H1 (cell line): ENCODE measurements around the gene NOS3. TPM values are rescaled to one million over a fixed set of nuclear protein-coding genes. Genes with fewer than 3 reads are reported as not detected.
A peak's percentile ranks its signal among the peaks of the same experiment; 100 is the strongest.

Experiments
- CTCF ChIA-PET: fragments of 300-600 bp; sonication (Branson Sonifier 250); formaldehyde crosslinking; loops from one replicate; lab custom pipeline; 2021; ENCODE audit not compliant: partially characterized antibody; lab: Charles Lee
- POLR2A ChIA-PET: fragments of 300-600 bp; sonication (Branson Sonifier 250); formaldehyde crosslinking; loops from one replicate; lab custom pipeline; 2021; ENCODE audit warnings: inconsistent platforms; ENCODE audit not compliant: partially characterized antibody; lab: Charles Lee
- DNase-seq, 2 experiments: peaks; one replicate each; pipeline versions ENCODE4 v3.0.0 to v3.0.0-alpha.2; 2010 to 2022; ENCODE audit warnings: low spot score in 2 of 2, low read depth in 1 of 2, mixed read lengths in 1 of 2
- FAIRE-seq: peaks from 2 replicates; lab custom pipeline; 2011; peaks lifted over from hg19 to GRCh38; lab: Jason Lieb, UNC
- H2AFZ ChIP-seq: 2 replicates; pipeline ENCODE4 v1.8.1; 2012; ENCODE audit warnings: low read length, inconsistent platforms
- H2AK5ac ChIP-seq: 2 replicates; pipeline ENCODE4 v1.6.1; 2013; ENCODE audit warnings: low read depth, low read length
- H2BK120ac ChIP-seq: replicated peaks from 2 replicates; pipeline ENCODE3; 2013; ENCODE audit warnings: low read depth, low read length, inconsistent platforms
- H2BK12ac ChIP-seq: 2 replicates; pipeline ENCODE4 v1.6.1; 2013; ENCODE audit warnings: low read depth, low read length
- H2BK15ac ChIP-seq: 2 replicates; pipeline ENCODE4 v1.6.1; 2013; ENCODE audit warnings: low read length
- H2BK20ac ChIP-seq: 2 replicates; pipeline ENCODE4 v1.6.1; 2013; ENCODE audit warnings: low read length
- H2BK5ac ChIP-seq: 2 replicates; pipeline ENCODE4 v1.6.1; 2013; ENCODE audit warnings: low read depth, low read length
- H3K14ac ChIP-seq: 2 replicates; pipeline ENCODE4 v1.6.1; 2013; ENCODE audit warnings: inconsistent platforms; ENCODE audit not compliant: insufficient read length
- H3K18ac ChIP-seq: 2 replicates; pipeline ENCODE4 v1.6.1; 2013; ENCODE audit warnings: low read length; ENCODE audit errors: extremely low read depth
- H3K23ac ChIP-seq: 2 replicates; pipeline ENCODE4 v1.6.1; 2013; ENCODE audit warnings: inconsistent platforms; ENCODE audit not compliant: insufficient read length
- H3K23me2 ChIP-seq: 2 replicates; pipeline ENCODE4 v1.6.1; 2013; ENCODE audit warnings: low read depth, low read length
- H3K27ac ChIP-seq: 2 replicates; pipeline ENCODE4 v1.6.1; 2011; ENCODE audit warnings: low read depth, low read length, inconsistent platforms
- H3K27me3 ChIP-seq, 4 experiments: replicated peaks in 1 of 4; 1 replicate in 1 of 4; 2 replicates in 3 of 4; pipeline versions ENCODE4 v1.6.1 to v1.8.1; 2011 to 2013; ENCODE audit warnings: low read length in 3 of 4, mild to moderate bottlenecking in 3 of 4, inconsistent platforms in 2 of 4, mixed read lengths in 2 of 4, moderate library complexity in 1 of 4; ENCODE audit not compliant: control insufficient read depth in 3 of 4, insufficient read depth in 3 of 4; ENCODE audit errors: extremely low read depth in 1 of 4
- H3K36me3 ChIP-seq, 4 experiments: 2 replicates each; pipeline versions ENCODE4 v1.6.1 to v1.8.1; 2011 to 2013; ENCODE audit warnings: mild to moderate bottlenecking in 4 of 4, low read length in 3 of 4, moderate library complexity in 2 of 4, control low read depth in 1 of 4, inconsistent platforms in 1 of 4; ENCODE audit not compliant: insufficient read depth in 4 of 4, control insufficient read depth in 2 of 4
- H3K4ac ChIP-seq: replicated peaks from 2 replicates; pipeline ENCODE3; 2013; ENCODE audit warnings: low read length, low read depth, mixed read lengths, inconsistent platforms; ENCODE audit not compliant: insufficient read length
- H3K4me1 ChIP-seq, 4 experiments: replicated peaks in 1 of 4; 1 replicate in 1 of 4; 2 replicates in 3 of 4; pipeline versions ENCODE4 v1.6.1 to v1.8.1; 2011 to 2013; ENCODE audit warnings: low read length in 3 of 4, inconsistent platforms in 2 of 4, mixed read lengths in 1 of 4; ENCODE audit not compliant: insufficient read depth in 4 of 4, control insufficient read depth in 3 of 4
- H3K4me2 ChIP-seq, 2 experiments: 2 replicates each; pipeline versions ENCODE4 v1.6.1 to v1.8.1; 2011 to 2013; ENCODE audit warnings: low read depth in 2 of 2, low read length in 2 of 2, control low read depth in 1 of 2, inconsistent platforms in 1 of 2, mild to moderate bottlenecking in 1 of 2; ENCODE audit not compliant: insufficient read depth in 1 of 2
- H3K4me3 ChIP-seq, 4 experiments: fragments of 200-600, 300-600 bp in 1 of 4; sonication (generic), shearing (Covaris generic), sonication (Bioruptor Twin) in 1 of 4; 2 replicates each; pipeline versions ENCODE4 v1.5.1 to v1.8.1; 2011 to 2016; ENCODE audit warnings: low read length in 4 of 4, low read depth in 3 of 4, control low read depth in 2 of 4, inconsistent platforms in 2 of 4, mild to moderate bottlenecking in 2 of 4, mixed read lengths in 1 of 4, moderate library complexity in 1 of 4; ENCODE audit not compliant: insufficient read depth in 2 of 4; ENCODE audit errors: extremely low read depth in 1 of 4
- H3K56ac ChIP-seq: replicated peaks from 2 replicates; pipeline ENCODE3; 2013; ENCODE audit warnings: low read depth, mild to moderate bottlenecking, mixed read lengths, low read length, inconsistent platforms; ENCODE audit not compliant: insufficient read length
- H3K79me1 ChIP-seq: 2 replicates; pipeline ENCODE4 v1.6.1; 2013; ENCODE audit warnings: low read depth, low read length, control low read depth
- H3K79me2 ChIP-seq, 2 experiments: 2 replicates each; pipeline versions ENCODE4 v1.6.1 to v1.8.1; 2012 to 2013; ENCODE audit warnings: low read length in 2 of 2, mild to moderate bottlenecking in 2 of 2, inconsistent platforms in 1 of 2; ENCODE audit not compliant: insufficient read depth in 2 of 2, control insufficient read depth in 1 of 2
- H3K9ac ChIP-seq, 4 experiments: replicated peaks in 1 of 4; 1 replicate in 1 of 4; 2 replicates in 3 of 4; pipeline versions ENCODE4 v1.6.1 to v1.8.1; 2011 to 2013; ENCODE audit warnings: low read depth in 3 of 4, low read length in 3 of 4, control low read depth in 2 of 4, mild to moderate bottlenecking in 2 of 4, moderate library complexity in 2 of 4, inconsistent platforms in 1 of 4; ENCODE audit errors: extremely low read depth in 1 of 4
- H3K9me3 ChIP-seq, 2 experiments: 2 replicates each; pipeline versions ENCODE4 v1.6.1 to v1.8.1; 2012 to 2013; ENCODE audit warnings: mild to moderate bottlenecking in 2 of 2, moderate library complexity in 2 of 2, control low read depth in 1 of 2, inconsistent platforms in 1 of 2, low read depth in 1 of 2, low read length in 1 of 2, mixed read lengths in 1 of 2; ENCODE audit not compliant: insufficient read depth in 2 of 2
- H4K20me1 ChIP-seq, 2 experiments: replicated peaks in 1 of 2; 2 replicates each; pipeline versions ENCODE3 to v1.8.1; 2011 to 2013; ENCODE audit warnings: inconsistent platforms in 2 of 2, low read length in 2 of 2, mild to moderate bottlenecking in 1 of 2; ENCODE audit not compliant: insufficient read depth in 2 of 2, control insufficient read depth in 1 of 2
- H4K5ac ChIP-seq: 2 replicates; pipeline ENCODE4 v1.6.1; 2013; ENCODE audit warnings: low read length, low read depth, mixed read lengths, inconsistent platforms; ENCODE audit not compliant: insufficient read length
- H4K8ac ChIP-seq: 2 replicates; pipeline ENCODE4 v1.8.0; 2013; ENCODE audit warnings: mild to moderate bottlenecking, moderate library complexity, low read length, inconsistent platforms; ENCODE audit not compliant: insufficient read depth; ENCODE audit errors: extremely low read depth
- H4K91ac ChIP-seq: replicated peaks from 2 replicates; pipeline ENCODE3; 2013; ENCODE audit warnings: low read length, mixed read lengths, inconsistent platforms; ENCODE audit not compliant: insufficient read length
- CHD1 ChIP-seq: IDR thresholded peaks from 2 replicates; pipeline ENCODE4 v1.6.1; 2012; ENCODE audit warnings: low read depth, low read length, improper control_type of control experiment
- CTBP2 ChIP-seq: IDR thresholded peaks from 2 replicates; pipeline ENCODE4 v1.7.0; 2011; ENCODE audit warnings: borderline replicate concordance, mild to moderate bottlenecking, moderate library complexity, mixed read lengths, low read length; ENCODE audit not compliant: insufficient read depth, insufficient read length
- E2F6 ChIP-seq: IDR thresholded peaks from 2 replicates; pipeline ENCODE4 v1.6.1; 2012; ENCODE audit warnings: inconsistent platforms
- EGR1 ChIP-seq: IDR thresholded peaks from 2 replicates; pipeline ENCODE4 v1.6.1; 2011; ENCODE audit warnings: low read depth, low read length, borderline replicate concordance
- NRF1 ChIP-seq: IDR thresholded peaks from 2 replicates; pipeline ENCODE4 v1.6.1; 2011; ENCODE audit warnings: mild to moderate bottlenecking, low read depth, low read length, improper control_type of control experiment
- RBBP5 ChIP-seq: IDR thresholded peaks from 2 replicates; pipeline ENCODE4 v1.7.1; 2012; ENCODE audit warnings: low read depth, mild to moderate bottlenecking, inconsistent platforms, low read length, moderate library complexity, borderline replicate concordance
- SAP30 ChIP-seq: fragments of 300-600 bp; sonication (generic); IDR thresholded peaks from 2 replicates; pipeline ENCODE4 v1.7.1; 2012; ENCODE audit warnings: low read length, moderate library complexity, mild to moderate bottlenecking, inconsistent platforms; ENCODE audit not compliant: insufficient read depth, insufficient replicate concordance
- SRF ChIP-seq: IDR thresholded peaks from 2 replicates; pipeline ENCODE4 v1.6.1; 2011; ENCODE audit warnings: mild to moderate bottlenecking, low read depth, low read length, moderate library complexity
- SUZ12 ChIP-seq: fragments of 200-600 bp; sonication (generic); IDR thresholded peaks from 2 replicates; pipeline ENCODE4 v1.6.1; 2012; ENCODE audit warnings: mild to moderate bottlenecking, inconsistent platforms, low read length, moderate library complexity, mixed read lengths
- TAF1 ChIP-seq: IDR thresholded peaks from 2 replicates; pipeline ENCODE4 v1.6.1; 2011; ENCODE audit warnings: mild to moderate bottlenecking, low read depth, low read length
- TBP ChIP-seq: IDR thresholded peaks from 2 replicates; pipeline ENCODE4 v1.6.1; 2011; ENCODE audit warnings: low read depth, low read length, improper control_type of control experiment
- WGBS, 2 experiments: shearing (Covaris generic) in 1 of 2; methylation state at CpG; one replicate each; pipeline versions ENCODE4 v1.1.6 to v1.1.7; 2013 to 2015; ENCODE audit warnings: low lambda C conversion rate in 2 of 2, mixed read lengths in 2 of 2, inconsistent platforms in 1 of 2, low coverage in 1 of 2, missing lambda C conversion rate in 1 of 2; ENCODE audit not compliant: insufficient replicate concordance in 2 of 2, insufficient coverage in 1 of 2, insufficient read length in 1 of 2; ENCODE audit errors: extremely low coverage in 1 of 2, missing lambda C conversion rate in 1 of 2; 5-methylcytosine and 5-hydroxymethylcytosine counted together
- polyA plus RNA-seq, 7 experiments: library from polyadenylated mRNA; depleted of rRNA in 3 of 7; stranded (reverse) in 5 of 7; unstranded in 2 of 7; fragments of >200 nt in 5 of 7; fragments of 200-250 nt in 2 of 7; gene quantifications; 1 replicate in 5 of 7; 2 replicates in 1 of 7; 4 replicates in 1 of 7; pipeline versions ENCODE4 v1.2.1 to v1.2.3, GENCODE V29; 2011 to 2013; ENCODE audit warnings: missing spikeins in 2 of 7, mixed read lengths in 2 of 7
- total RNA-seq: library from RNA; stranded (reverse); fragmentation: NEBNext Ultra II Directional; extraction: Animal tissue kit (Norgen Biotek cat#: 25700); gene quantifications from 2 replicates; pipeline ENCODE4 v1.2.1, GENCODE V29; 2021
- TF ChIP-seq, protein P1 (sequence below): IDR thresholded peaks from 2 replicates; pipeline ENCODE4 v1.6.1; 2011; ENCODE audit warnings: low read depth, mild to moderate bottlenecking, low read length; ENCODE audit not compliant: insufficient read depth

NOS3 gene
- total and polyA plus RNA-seq, 2 of the 8 experiments (the other 6 are each of a cell fraction or from before 2014, with no cell fraction given) = 4.4 to 16.2 TPM

- Histone ChIP-seq H2BK20ac (no peak overlapping the region), H3K79me2 (peaks cover 0 to 8% of the 10 kb centered on the region in 2 experiments; a peak in 1 of 4 replicates), H3K14ac (no peak overlapping the region), H4K8ac (no peak overlapping the region; the same call in 1 of the 2 replicates), H3K18ac (peak overlapping the region; percentile 52; the same call in 1 of the 2 replicates), H3K27me3 (peaks cover 0 to 2% (median under 1%) of the 10 kb centered on the region in 4 experiments; a peak in 4 of 7 replicates), H3K9ac (peak overlapping the region in 2 of 4 experiments; percentile 25 to 38; a peak in 1 of 7 replicates), H3K23ac (no peak overlapping the region), H3K79me1 (peaks cover 6% of the 10 kb centered on the region; the same call in 1 of the 2 replicates), H2AFZ (no peak overlapping the region), H4K20me1 (peaks cover 5 to 9% of the 10 kb centered on the region in 2 experiments), H2BK15ac (peak overlapping the region; percentile 48; the same call in 1 of the 2 replicates), H3K36me3 (peaks cover 3 to 22% (median 13%) of the 10 kb centered on the region in 4 experiments; a peak in 6 of 8 replicates), H3K27ac (no peak overlapping the region), H2BK120ac (no peak overlapping the region), H4K5ac (no peak overlapping the region), H3K9me3 (no peaks in the 10 kb centered on the region), H3K4me3 (peak overlapping the region; percentile 19 to 91 (median 22); a peak in 6 of 8 replicates), H3K4ac (peak overlapping the region; percentile 36), H3K4me2 (peak overlapping the region; percentile 86 to 99), H4K91ac (no peak overlapping the region), H3K56ac (no peak overlapping the region), H2AK5ac (0 out of 2 replicates have a peak overlapping the region, but pooled peaks have one; percentile 93), H2BK12ac (peak overlapping the region; percentile 40; the same call in 1 of the 2 replicates), H3K23me2 (peaks cover 30% of the 10 kb centered on the region), H2BK5ac (peak overlapping the region; percentile 82; the same call in 1 of the 2 replicates), H3K4me1 (peaks cover 9 to 35% (median 30%) of the 10 kb centered on the region in 4 experiments)
- FAIRE-seq = no peak
- CTCF ChIA-PET = interaction anchor here (0.9 to 9.7 kb wide), 11 partner anchors 10 to 59 kb away, joined by 3 to 88 read pairs (median 7); partner anchors contain the start of gene AGAP3
- no peak for DNase-seq
- POLR2A ChIA-PET = interaction anchor here (0.7 to 7.9 kb wide), 12 partner anchors 9 to 190 kb away, joined by 3 to 77 read pairs (median 6); partner anchors contain the start of genes ABCB8, AGAP3 and FASTK
- 20% methylated on average over 10 of the region's 11 CpGs; no CpG with 5 or more reads in 1 of the 2 experiments for WGBS, 2 experiments
- TF ChIP-seq CTBP2 (no peak), CHD1 (no peak), EGR1 (no peak), NRF1 (no peak), SAP30 (no peak), TBP (no peak), E2F6 (no peak), SRF (no peak), TAF1 (no peak), RBBP5 (no peak), SUZ12 (no peak)
- TF ChIP-seq, protein P1, sequence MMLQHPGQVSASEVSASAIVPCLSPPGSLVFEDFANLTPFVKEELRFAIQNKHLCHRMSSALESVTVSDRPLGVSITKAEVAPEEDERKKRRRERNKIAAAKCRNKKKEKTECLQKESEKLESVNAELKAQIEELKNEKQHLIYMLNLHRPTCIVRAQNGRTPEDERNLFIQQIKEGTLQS = no peak
These were observed 71.2 kb downstream of the NOS3 start for GRCh38 chr7:151062111-151062398.
